Caco-2 (cell line): Measurements from ENCODE around the gene TMEM97. TPM values are rescaled to one million over a fixed set of nuclear protein-coding genes. Genes with fewer than 3 reads are reported as not detected.

ENCODE experiments used
- BruUV-seq: library from RNA; stranded (reverse); fragments of 400-500 nt; replicated peaks from 2 replicates; lab custom pipeline; 2021; lab: Mats Ljungman, UMichigan
- CTCF ChIA-PET: fragments of 300-600 bp; sonication (Branson Sonifier 250); formaldehyde crosslinking; loops from one replicate; lab custom pipeline; 2022; ENCODE audit warnings: antibody characterized with exemption; lab: Charles Lee
- POLR2A ChIA-PET: fragments of 300-600 bp; sonication (Branson Sonifier 250); formaldehyde crosslinking; loops from one replicate; lab custom pipeline; 2022; ENCODE audit warnings: antibody characterized with exemption; lab: Charles Lee
- DNase-seq, 2 experiments: peaks; one replicate each; pipeline versions ENCODE4 v3.0.0 to v3.0.0-alpha.2; 2020 to 2022
- H3K27me3 ChIP-seq: replicated peaks from 2 replicates; pipeline ENCODE4 v1.6.0; 2011; ENCODE audit warnings: low read length; ENCODE audit not compliant: control insufficient read depth, insufficient read depth
- H3K36me3 ChIP-seq: 2 replicates; pipeline ENCODE4 v1.5.1; 2011; ENCODE audit warnings: low read length; ENCODE audit not compliant: control insufficient read depth, insufficient read depth
- H3K4me1 ChIP-seq: fragments of 250-450 bp; sonication (Bioruptor Pico); 2 replicates; pipeline ENCODE4 v1.5.1; 2020; ENCODE audit warnings: mild to moderate bottlenecking
- H3K4me3 ChIP-seq: 2 replicates; pipeline ENCODE4 v1.5.1; 2011; ENCODE audit warnings: low read depth, mild to moderate bottlenecking, control low read depth, low read length
- H3K9me3 ChIP-seq: fragments of 250-450 bp; sonication (Bioruptor Pico); 2 replicates; pipeline ENCODE4 v1.5.1; 2020; ENCODE audit warnings: mild to moderate bottlenecking, moderate library complexity
- H3K27ac Mint-ChIP-seq: one replicate; pipeline ENCODE4 v1.8.0; 2022; ENCODE audit warnings: mixed read lengths; ENCODE audit not compliant: unreplicated experiment
- H3K27me3 Mint-ChIP-seq: one replicate; pipeline ENCODE4 v1.8.0; 2022; ENCODE audit warnings: mixed read lengths; ENCODE audit not compliant: insufficient read depth, unreplicated experiment
- H3K36me3 Mint-ChIP-seq: one replicate; pipeline ENCODE4 v1.8.0; 2022; ENCODE audit warnings: mild to moderate bottlenecking, mixed read lengths; ENCODE audit not compliant: insufficient read depth, unreplicated experiment
- H3K4me1 Mint-ChIP-seq: one replicate; pipeline ENCODE4 v1.8.0; 2022; ENCODE audit warnings: low read depth, mixed read lengths; ENCODE audit not compliant: unreplicated experiment
- H3K4me3 Mint-ChIP-seq: one replicate; pipeline ENCODE4 v1.8.0; 2022; ENCODE audit warnings: mild to moderate bottlenecking, moderate library complexity, mixed read lengths; ENCODE audit not compliant: unreplicated experiment
- H3K9me3 Mint-ChIP-seq: one replicate; pipeline ENCODE4 v1.8.0; 2022; ENCODE audit warnings: mixed read lengths; ENCODE audit not compliant: unreplicated experiment
- intact Hi-C: fragments of 100-400 bp; cut with micrococcal nuclease; formaldehyde crosslinking; loops from one replicate; pipeline ENCODE4 v1.10.0; 2022; ENCODE audit not compliant: unreplicated experiment
- total RNA-seq: library from RNA; stranded (reverse); gene quantifications from 2 replicates; pipeline ENCODE4 v1.2.3, GENCODE V29; 2022
- TF ChIP-seq, protein P1 (sequence below), 2 experiments: fragments of 200-600 bp in 1 of 2; IDR thresholded peaks; 1 replicate in 1 of 2; 2 replicates in 1 of 2; pipeline versions ENCODE4 v1.5.1 to v1.8.0; 2011 to 2022; ENCODE audit warnings: antibody characterized with exemption in 1 of 2, control low read depth in 1 of 2, inconsistent platforms in 1 of 2, low read depth in 1 of 2, low read length in 1 of 2, mild to moderate bottlenecking in 1 of 2, moderate library complexity in 1 of 2; ENCODE audit not compliant: insufficient read depth in 1 of 2, severe bottlenecking in 1 of 2, unreplicated experiment in 1 of 2

The TMEM97 gene
- total RNA-seq, 1 experiment from 2014 or later = 342 TPM

GRCh38 chr17:28363186-28363585 is 44.2 kb downstream of the TMEM97 start:
- H3K36me3 ChIP-seq = peaks cover 26% of the 10 kb centered on the region
- Mint-ChIP-seq H3K27me3 (no peaks in the 10 kb centered on the region), H3K9me3 (no peaks in the 10 kb centered on the region), H3K4me1 (peaks cover 17% of the 10 kb centered on the region), H3K36me3 (peaks cover 72% of the 10 kb centered on the region), H3K27ac (no peak overlapping the region), H3K4me3 (no peak overlapping the region)
- ChIA-PET CTCF (interaction anchor here (1.2 kb wide), 1 partner anchor 27 kb away, joined by 3 read pairs; the partner anchor contains the start of gene TNFAIP1), POLR2A (interaction anchor here (2.9 kb wide), 1 partner anchor 27 kb away, joined by 10 read pairs; the partner anchor contains the start of genes IFT20 and TNFAIP1)
- no peak for DNase-seq
- intact Hi-C loops = loop anchor here (10.0 kb wide), 1 partner anchor 182 kb away; no protein-coding TSS in a partner anchor
- H3K4me3 ChIP-seq = no peak overlapping the region
- H3K9me3 ChIP-seq = no peaks in the 10 kb centered on the region
- TF ChIP-seq, protein P1, sequence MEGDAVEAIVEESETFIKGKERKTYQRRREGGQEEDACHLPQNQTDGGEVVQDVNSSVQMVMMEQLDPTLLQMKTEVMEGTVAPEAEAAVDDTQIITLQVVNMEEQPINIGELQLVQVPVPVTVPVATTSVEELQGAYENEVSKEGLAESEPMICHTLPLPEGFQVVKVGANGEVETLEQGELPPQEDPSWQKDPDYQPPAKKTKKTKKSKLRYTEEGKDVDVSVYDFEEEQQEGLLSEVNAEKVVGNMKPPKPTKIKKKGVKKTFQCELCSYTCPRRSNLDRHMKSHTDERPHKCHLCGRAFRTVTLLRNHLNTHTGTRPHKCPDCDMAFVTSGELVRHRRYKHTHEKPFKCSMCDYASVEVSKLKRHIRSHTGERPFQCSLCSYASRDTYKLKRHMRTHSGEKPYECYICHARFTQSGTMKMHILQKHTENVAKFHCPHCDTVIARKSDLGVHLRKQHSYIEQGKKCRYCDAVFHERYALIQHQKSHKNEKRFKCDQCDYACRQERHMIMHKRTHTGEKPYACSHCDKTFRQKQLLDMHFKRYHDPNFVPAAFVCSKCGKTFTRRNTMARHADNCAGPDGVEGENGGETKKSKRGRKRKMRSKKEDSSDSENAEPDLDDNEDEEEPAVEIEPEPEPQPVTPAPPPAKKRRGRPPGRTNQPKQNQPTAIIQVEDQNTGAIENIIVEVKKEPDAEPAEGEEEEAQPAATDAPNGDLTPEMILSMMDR (IDR thresholded peaks at IDR 0.05; ENCODE audit: insufficient read depth in 1 of 2, low read depth in 1 of 2, low read length in 1 of 2, severe bottlenecking in 1 of 2, unreplicated experiment in 1 of 2) = no peak
- H3K4me1 ChIP-seq = peaks cover 19% of the 10 kb centered on the region
- no peaks in the 10 kb centered on the region for H3K27me3 ChIP-seq
- BruUV-seq = no TSS peak

- H3K4me1 ChIP-seq = peaks cover 23% of the 10 kb centered on the region
- no peak overlapping the region for H3K4me3 ChIP-seq
- CTCF ChIA-PET = interaction anchor here (1.2 kb wide), 1 partner anchor 28 kb away, joined by 3 read pairs; the partner anchor contains the start of gene TNFAIP1
- H3K27me3 ChIP-seq = no peaks in the 10 kb centered on the region
- no peaks in the 10 kb centered on the region for H3K9me3 Mint-ChIP-seq
- BruUV-seq = no TSS peak
- peaks cover 19% of the 10 kb centered on the region for H3K4me1 Mint-ChIP-seq
- POLR2A ChIA-PET = interaction anchor here (0.7 to 2.9 kb wide), 2 partner anchors 17 to 28 kb away, joined by 3 to 10 read pairs; partner anchors contain the start of genes IFT20 and TNFAIP1
- H3K27ac Mint-ChIP-seq = no peak overlapping the region
- H3K36me3 ChIP-seq = peaks cover 29% of the 10 kb centered on the region
- H3K4me3 Mint-ChIP-seq = no peak overlapping the region
- no peaks in the 10 kb centered on the region for H3K27me3 Mint-ChIP-seq
- no peak for DNase-seq
- no peaks in the 10 kb centered on the region for H3K9me3 ChIP-seq
- intact Hi-C loops = loop anchor here (10.0 kb wide), 1 partner anchor 181 kb away; no protein-coding TSS in a partner anchor
- TF ChIP-seq, protein P1 (IDR thresholded peaks at IDR 0.05; ENCODE audit: insufficient read depth in 1 of 2, low read depth in 1 of 2, low read length in 1 of 2, severe bottlenecking in 1 of 2, unreplicated experiment in 1 of 2) = no peak
- peaks cover 69% of the 10 kb centered on the region for H3K36me3 Mint-ChIP-seq
Measured at GRCh38 chr17:28363776-28364650, 45.0 kb downstream of the TMEM97 start.

- Mint-ChIP-seq H3K27ac (no peak within 1 kb of the TSS), H3K27me3 (no peaks in the 10 kb centered on the region), H3K36me3 (peaks cover 71% of the 10 kb centered on the region), H3K4me1 (peaks cover 27% of the 10 kb centered on the region), H3K4me3 (no peak within 1 kb of the TSS), H3K9me3 (no peaks in the 10 kb centered on the region)
- BruUV-seq = no TSS peak
- ChIA-PET CTCF (no interaction called here), POLR2A (interaction anchor here (0.7 to 2.9 kb wide), 2 partner anchors 18 to 29 kb away, joined by 3 to 10 read pairs; partner anchors contain the start of genes IFT20 and TNFAIP1)
- TF ChIP-seq, protein P1 (IDR thresholded peaks at IDR 0.05; ENCODE audit: insufficient read depth in 1 of 2, low read depth in 1 of 2, low read length in 1 of 2, severe bottlenecking in 1 of 2, unreplicated experiment in 1 of 2) = no peak
- intact Hi-C loops = loop anchor here (10.0 kb wide), 1 partner anchor 180 kb away; no protein-coding TSS in a partner anchor
- Histone ChIP-seq H3K36me3 (peaks cover 26% of the 10 kb centered on the region), H3K4me3 (no peak within 1 kb of the TSS), H3K9me3 (no peaks in the 10 kb centered on the region), H3K4me1 (peaks cover 31% of the 10 kb centered on the region), H3K27me3 (no peaks in the 10 kb centered on the region)
- no peak for DNase-seq
Measured at GRCh38 chr17:28364665-28365363, 45.8 kb downstream of the TMEM97 start, which contains the start of gene SEBOX. Gene SEBOX (minus strand): TSS chr17:28365199. CDS start chr17:28365151, 48 bp downstream.
